GM10248 (cell line): ENCODE results near the gene THAP9.

Source experiments
- CTCF ChIA-PET: fragments of 300-600 bp; sonication (Branson Sonifier 250); formaldehyde crosslinking; extraction: SDS; loops from one replicate; lab custom pipeline; 2021; ENCODE audit warnings: antibody characterized with exemption; lab: Yijun Ruan, JAX
- POLR2A ChIA-PET: fragments of 350-650 bp; sonication (Branson Sonifier 250); formaldehyde crosslinking; extraction: SDS; loops from one replicate; lab custom pipeline; 2020; ENCODE audit warnings: antibody characterized with exemption; lab: Yijun Ruan, JAX
- DNase-seq: peaks from one replicate; pipeline ENCODE4 v3.0.0; 2012; ENCODE audit errors: extremely low spot score
- CTCF ChIP-seq: IDR thresholded peaks from 2 replicates; pipeline ENCODE4 v1.5.1; 2012; ENCODE audit warnings: mild to moderate bottlenecking, low read depth; ENCODE audit errors: extremely low read depth, missing control alignments, control extremely low read depth

THAP9 gene

GRCh38 chr4:82947498-82947897, 47.0 kb downstream of the THAP9 start:
- DNase-seq: no peak
- TF ChIP-seq CTCF: no peak
- ChIA-PET CTCF (interaction anchor here (1.0 kb wide), 1 partner anchor 14 kb away, joined by 3 read pairs; no protein-coding TSS in a partner anchor), POLR2A (no interaction called here)

GRCh38 chr4:82948647-82949204, 48.2 kb downstream of the THAP9 start:
- ChIA-PET POLR2A (no interaction called here), CTCF (no interaction called here)
- DNase-seq: no peak
- TF ChIP-seq CTCF: no peak

- TF ChIP-seq CTCF: no peak
- CTCF ChIA-PET: interaction anchor here (0.7 to 1.3 kb wide), 5 partner anchors 8 to 19 kb away, joined by 3 to 4 read pairs (median 3); no protein-coding TSS in a partner anchor
- POLR2A ChIA-PET: no interaction called here
- DNase-seq: no peak
Observed at GRCh38 chr4:82951196-82951595, 50.7 kb downstream of the THAP9 start.

- no peak for DNase-seq
- ChIA-PET CTCF (no interaction called here), POLR2A (no interaction called here)
- TF ChIP-seq CTCF: no peak
Observed at GRCh38 chr4:82954212-82954611, 53.7 kb downstream of the THAP9 start.

GRCh38 chr4:82957045-82957444, 56.5 kb downstream of the THAP9 start:
- ChIA-PET CTCF (interaction anchor here (1.0 to 2.2 kb wide), 3 partner anchors 12 to 17 kb away, joined by 3 to 8 read pairs (median 5); no protein-coding TSS in a partner anchor), POLR2A (no interaction called here)
- no peak for TF ChIP-seq CTCF
- no peak for DNase-seq

- CTCF ChIA-PET: interaction anchor here (1.3 kb wide), 1 partner anchor 74 kb away, joined by 3 read pairs; no protein-coding TSS in a partner anchor
Observed at GRCh38 chr4:82965763-82966162, 65.2 kb downstream of the THAP9 start.

More at GRCh38 chr4:82965763-82966162, 65.2 kb downstream of the THAP9 start:
- no peak for TF ChIP-seq CTCF
- DNase-seq: no peak
- POLR2A ChIA-PET: no interaction called here
